ACHN (cell line): ENCODE data around the gene WSCD2.

Experiments used
- DNase-seq: peaks from one replicate; pipeline ENCODE4 v3.0.0-alpha.2; 2015
- in situ Hi-C: cut with HindIII; loops from 2 replicates; pipeline ENCODE4 v1.10.0; 2017; ENCODE audit warnings: low sequenced_read_pairs, low pct_ligation_motif_present, low pct_unique_long_range_greater_than_20kb

The WSCD2 gene

DNA sequence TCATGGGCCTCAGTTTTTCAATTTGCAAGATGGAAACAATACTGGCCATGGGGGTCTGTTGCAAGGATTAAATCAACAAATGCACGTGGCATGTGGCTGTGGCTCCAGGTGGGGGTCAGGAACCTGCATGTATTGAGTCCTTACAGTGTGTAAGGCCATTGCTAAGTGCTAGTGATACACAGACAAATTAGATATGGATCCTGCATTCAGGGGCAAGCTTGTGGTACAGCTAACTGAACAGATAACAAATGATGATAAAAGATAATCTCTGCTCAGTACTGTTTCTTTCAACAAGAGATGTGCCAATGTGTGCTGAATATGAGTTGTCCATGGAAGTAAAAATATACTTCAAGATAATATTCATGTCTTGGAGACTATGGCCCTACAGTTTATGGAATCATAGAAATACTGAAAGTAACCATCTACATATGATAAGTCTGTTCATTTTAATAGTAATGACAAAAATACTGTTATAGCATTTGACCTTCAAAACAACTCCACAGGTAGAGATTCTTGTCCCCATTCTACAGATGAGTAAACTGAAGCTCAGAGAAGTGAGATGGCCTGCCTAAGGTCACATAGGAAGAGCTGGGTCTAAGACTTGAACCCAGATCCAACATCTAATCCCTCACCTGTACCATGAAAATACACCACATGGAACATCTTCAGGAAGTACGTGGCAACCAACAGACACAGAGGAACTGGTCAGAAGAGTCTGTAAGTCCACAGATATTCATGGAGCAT is 7.2 kb upstream of the WSCD2 start:
- in situ Hi-C loops, result no loop called here
- DNase-seq, result no peak

DNA sequence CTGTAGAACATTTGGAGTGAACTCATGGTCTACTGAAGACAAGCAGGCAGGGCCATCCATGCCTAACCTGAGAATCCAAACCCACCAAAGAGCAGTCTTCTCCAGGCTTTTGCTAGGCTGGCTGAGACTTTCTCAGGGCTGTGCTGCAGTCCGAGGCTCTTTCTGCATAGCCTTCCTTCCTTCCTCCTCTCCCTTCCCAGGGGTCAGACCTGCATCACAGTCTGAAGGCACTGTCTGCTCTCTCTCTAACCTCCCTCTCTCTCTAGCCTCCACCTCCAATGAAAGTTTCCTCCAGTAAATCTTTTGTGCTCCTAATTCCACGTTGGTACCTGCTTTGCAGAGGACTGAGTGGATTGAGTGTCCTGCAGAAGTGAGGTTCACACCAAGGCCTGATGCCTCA is 6.4 kb upstream of the WSCD2 start:
- in situ Hi-C loops, result no loop called here
- DNase-seq, result no peak

DNA sequence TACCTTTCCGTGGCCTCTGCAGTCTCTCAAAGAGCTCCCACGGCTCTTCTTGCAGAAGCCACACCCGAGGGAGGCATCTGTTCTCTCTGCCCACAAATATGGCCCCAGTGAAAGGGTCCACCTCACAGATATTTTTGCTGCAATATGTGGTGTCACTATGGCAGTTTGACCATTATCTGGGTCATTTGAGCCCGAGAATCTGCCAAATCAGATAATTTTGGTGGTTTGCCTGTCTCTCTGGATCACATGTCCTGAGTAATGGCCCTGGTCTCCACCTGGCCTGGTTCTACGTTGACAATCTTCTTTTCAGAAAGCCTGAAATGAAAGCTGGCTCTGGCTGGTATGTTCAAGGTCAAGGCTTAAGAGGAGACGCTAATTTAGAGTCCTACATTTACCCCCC is 5.7 kb upstream of the WSCD2 start:
- in situ Hi-C loops, result no loop called here
- no peak for DNase-seq

DNA sequence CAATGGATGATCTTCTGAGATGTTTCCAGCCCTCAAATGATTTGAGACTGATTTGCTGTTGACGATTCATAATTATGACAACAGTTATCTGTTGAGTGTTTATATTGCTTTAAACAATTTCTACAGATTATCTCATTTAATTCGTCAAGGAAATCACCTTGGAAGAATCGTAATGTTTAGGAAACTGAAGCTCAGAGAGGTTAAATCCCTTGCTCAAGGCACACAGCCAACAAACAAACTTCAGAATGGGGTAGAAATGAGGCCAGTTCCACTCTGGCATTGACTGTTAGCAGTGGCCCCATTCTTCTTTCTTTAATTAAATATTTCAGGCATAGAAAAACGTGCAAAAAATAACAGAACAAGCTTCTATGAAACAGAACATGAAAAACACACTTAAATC is 4.0 kb upstream of the WSCD2 start:
- in situ Hi-C loops, result no loop called here

DNA sequence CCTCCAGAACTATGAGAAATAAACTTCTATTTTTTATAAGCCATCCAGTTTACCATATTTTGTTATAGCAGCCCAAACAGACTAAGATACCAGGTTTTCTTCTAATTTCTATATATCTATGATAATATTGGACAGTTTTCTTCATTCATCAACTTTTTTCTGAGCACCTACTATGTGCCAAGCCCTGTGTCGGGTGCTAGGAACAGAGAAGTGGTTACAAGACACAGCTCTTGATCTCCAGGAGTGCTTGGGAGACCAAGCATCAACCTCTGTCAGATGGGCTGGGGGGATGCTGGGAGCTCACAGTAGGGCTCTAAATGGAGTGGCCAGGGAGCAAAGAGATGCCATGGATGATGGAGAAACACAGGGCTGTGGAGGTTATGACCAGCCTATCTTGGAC is 2.9 kb upstream of the WSCD2 start:
- no peak for DNase-seq
- in situ Hi-C loops, result no loop called here

More for the DNA sequence above, 4.0 kb upstream of the WSCD2 start:
- DNase-seq, result no peak

DNA sequence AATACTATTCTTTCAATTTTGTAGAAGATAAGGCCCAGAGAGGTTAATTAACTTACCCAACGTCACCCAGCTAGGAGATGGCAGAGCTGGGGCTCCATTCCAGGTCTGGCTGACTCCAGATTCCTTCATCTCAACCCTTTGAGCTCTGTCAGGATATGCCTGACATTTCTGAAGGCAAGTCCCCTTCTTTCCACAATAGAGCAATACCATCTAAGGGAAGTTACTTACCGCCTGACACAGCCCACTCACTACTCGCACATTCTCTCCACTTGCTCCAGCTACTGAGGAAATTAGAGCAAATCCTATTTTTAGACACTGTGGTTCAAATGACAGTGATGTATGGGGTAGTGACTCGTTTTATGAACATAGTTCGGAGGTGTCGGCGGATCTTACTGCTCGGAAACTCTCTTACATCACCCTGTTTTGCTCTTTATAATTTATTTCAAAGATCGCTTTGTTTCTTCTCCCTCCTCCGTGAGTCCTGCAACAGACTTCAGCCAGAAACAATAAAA is 2.0 kb upstream of the WSCD2 start:
- DNase-seq, result no peak
- in situ Hi-C loops, result no loop called here

DNA sequence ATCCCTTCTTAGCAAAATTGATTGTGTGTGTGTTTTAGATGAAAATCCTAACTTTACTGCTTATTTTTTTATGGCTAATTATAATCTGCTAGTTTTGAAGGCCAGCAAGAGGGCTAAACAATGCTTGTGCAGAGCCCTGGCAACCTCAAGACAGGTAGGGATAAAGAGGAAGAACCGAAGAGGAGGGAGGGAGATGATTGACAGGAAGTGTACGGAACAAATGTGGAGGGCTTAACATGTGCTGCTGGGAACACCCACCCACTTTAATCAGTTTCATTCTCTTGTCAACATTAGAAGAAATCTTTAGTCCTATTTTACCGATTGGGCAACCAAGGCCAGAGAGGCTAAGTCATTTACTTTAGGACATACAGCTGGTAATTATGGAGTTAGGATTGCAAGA is 1.4 kb upstream of the WSCD2 start:
- no peak for DNase-seq
- in situ Hi-C loops, result no loop called here

DNA sequence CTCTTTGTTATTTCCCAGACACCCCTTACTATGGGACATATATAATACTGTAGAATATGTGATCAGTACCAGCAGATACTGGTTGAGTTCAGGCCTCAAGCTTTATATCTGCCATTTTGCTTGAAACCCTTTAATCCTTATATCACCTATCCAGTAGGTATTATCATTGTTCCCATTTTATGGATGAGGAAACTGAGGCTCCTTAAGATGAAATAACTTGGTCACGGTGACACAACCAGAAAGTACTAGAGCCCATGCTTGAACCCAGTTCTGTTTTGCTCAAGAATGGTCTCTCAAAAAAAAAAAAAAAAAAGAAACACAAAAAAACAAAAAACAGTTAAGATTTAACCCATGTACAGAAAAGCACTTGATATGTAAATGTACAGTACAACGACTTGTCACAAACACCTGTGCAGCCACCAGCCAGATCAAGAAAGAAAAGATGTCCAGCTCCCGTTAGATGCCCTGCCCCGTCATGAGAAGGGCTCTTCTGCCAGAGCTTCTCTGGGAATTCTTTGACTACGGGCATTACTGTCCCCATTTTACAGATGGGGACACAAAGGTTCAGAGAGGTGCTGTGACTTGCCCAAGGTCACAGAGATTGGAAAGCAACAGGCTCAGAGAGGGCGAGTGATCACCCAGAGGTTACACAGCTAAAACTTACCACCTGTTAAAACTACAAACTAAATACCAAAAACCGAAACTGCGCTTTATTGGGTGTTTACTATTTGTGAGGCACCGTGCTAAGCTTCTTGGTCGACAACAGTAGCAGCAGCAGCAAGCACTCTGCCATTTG is 669 bp upstream of the WSCD2 start:
- in situ Hi-C loops, result no loop called here
- DNase-seq, result no peak

DNA sequence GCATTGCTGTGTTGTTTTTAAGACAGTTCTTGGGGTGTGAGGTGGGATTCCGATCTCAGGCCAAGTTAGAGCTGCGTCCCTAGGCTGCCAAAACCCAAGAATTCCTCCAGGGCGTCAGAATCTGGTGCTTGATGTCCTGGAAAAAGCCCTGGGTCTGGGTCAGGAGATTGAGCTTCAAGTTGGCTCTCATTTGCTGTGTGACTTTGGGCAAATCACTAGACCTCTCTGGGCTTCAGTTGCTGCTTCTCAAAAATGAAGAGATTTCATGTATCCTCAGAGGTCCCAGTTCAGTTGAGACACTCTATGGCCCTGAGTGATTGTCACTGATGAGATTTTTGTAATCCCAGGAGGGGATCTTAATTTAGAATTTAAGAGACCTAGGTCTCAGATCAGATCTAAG is 1.9 kb downstream of the WSCD2 start:
- in situ Hi-C loops, result no loop called here
- no peak for DNase-seq

DNA sequence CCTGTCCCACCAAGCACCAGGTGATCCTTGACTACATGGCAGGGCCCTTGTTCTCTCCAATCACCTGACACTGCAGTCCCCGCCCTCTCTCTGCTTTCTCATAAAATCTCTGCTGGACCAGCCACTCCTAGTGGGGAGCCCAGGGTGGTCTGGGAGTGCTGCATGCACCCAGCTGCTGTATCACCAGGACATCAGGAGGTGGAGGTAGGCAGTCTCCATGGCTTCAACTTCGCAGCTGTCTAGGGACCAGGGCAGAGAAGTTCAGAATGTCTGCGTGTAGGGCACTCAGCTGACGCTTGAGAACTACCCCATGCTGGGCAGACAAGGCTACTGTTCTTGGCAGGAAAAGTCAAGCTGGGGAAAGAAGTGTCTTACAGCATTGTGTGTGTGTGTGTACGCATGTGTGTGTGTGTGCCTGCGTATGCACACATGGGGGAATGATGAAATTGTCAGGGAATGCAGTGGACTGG is 2.6 kb downstream of the WSCD2 start:
- in situ Hi-C loops, result no loop called here
- DNase-seq, result no peak

DNA sequence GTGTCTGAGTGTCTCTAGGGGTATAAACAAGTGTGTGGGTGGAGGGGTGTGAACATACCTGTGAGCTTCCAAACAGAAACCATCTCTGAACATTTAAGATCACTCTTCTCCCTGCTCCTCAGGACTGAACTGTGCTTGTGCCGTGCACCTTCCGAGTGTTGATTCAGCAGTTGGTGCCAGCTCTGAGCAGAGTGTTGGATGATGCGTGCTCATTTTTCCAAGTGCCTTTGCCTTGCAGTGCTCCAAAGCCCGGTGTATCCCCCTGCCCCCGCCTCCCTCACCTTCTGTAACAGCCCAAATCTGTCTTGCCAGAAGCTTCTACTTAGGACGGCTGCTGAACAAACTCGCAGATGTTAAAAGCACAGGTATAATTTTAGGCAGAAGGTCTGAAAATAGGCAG is 4.4 kb downstream of the WSCD2 start:
- in situ Hi-C loops, result no loop called here
- no peak for DNase-seq

DNA sequence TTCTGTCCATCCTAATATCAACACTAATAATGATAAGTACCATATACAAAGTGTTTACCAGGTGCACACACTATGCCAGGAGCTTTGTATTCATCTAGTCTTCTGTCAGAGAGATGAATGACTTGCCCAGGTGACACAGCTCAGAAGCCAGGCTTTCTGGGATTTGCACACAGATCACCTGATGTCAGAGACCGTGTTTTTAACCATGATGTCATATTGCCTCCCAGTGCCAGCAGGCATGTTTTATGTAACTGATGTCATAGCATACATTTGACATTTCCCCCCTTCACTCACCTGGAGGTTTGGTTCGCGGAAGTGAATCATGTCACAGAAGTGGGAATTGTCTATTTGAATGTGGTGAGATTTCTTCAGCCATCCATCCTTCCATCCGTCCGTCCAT is 5.7 kb downstream of the WSCD2 start:
- in situ Hi-C loops, result no loop called here
- no peak for DNase-seq

DNA sequence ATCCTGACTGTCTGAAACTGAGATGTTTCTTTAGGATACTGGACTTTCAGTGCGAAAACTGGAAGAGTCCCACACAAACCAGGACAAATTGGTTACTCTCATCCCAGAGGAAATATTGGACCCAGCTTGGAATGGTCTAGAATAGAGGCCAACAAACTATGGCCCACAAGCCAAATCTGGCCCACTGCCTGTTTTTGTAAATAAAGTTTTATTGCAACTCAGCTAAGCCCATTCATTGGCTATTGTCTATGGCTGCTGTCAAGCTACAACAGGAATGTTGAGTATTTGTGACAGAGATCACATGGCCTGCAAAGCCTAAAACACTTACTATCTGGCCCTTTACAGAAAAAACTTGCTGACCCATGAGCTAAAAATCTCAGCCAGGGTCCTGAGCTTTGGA is 6.5 kb downstream of the WSCD2 start:
- in situ Hi-C loops, result no loop called here
- no peak for DNase-seq

DNA sequence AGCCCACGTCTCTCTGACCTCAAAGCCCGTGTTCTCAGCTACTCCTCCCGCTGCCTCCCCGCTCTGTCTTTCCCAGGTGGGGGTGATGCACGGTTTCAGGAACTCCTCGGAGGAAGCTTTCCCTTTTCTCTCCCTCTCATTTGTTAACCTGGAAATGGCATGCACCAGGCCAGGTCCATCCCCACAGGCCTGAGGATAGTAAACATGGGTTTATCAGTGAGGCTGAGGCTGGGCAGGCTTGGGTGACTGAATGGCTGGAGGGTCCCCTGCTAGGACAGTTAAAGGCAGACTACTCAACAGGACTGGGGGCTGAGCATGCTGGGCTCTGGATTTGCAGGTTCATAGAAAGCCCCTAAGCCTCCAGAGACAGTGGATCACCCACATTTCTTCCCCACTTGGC is 7.6 kb downstream of the WSCD2 start:
- in situ Hi-C loops, result no loop called here
- no peak for DNase-seq

DNA sequence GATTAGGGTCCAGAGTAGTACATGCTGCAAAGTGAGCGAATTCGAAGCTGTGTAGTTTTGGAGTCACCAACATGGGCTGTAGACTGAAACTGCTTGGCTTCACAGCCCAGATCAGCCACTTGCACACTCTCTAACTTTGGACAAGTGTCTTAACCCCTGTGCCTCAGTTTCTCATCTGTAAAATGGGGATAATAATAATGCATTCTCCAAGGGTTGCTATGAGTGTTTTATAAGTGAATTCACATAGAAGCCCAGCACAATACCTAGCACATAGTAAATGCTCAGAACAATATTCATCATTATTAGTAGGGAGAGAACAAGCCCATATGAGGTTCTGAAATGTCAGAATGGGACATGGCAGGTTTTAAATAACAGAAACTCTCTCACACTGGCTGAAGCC is 10.4 kb downstream of the WSCD2 start:
- DNase-seq, result no peak
- in situ Hi-C loops, result no loop called here

DNA sequence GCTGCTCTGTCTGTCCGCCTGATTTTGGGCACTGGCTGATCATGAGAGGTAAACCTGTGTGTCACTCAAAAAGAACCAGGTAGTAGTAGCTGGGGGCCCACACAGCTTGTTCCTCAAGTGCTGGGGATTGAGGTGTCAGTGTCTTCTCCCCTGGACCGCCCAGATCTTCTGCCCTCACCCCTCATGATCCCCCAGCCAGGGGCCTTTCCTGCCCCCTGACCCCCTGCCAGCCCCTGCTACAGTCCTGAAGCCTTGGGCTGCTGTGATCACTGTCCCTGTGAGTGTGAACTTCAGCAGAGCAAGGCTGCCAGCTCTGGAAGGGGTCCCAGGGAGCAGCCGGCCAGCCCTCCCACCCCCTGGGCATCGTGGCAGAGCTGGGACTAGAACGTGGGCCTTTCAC is 11.4 kb downstream of the WSCD2 start:
- DNase-seq, result no peak
- in situ Hi-C loops, result no loop called here

DNA sequence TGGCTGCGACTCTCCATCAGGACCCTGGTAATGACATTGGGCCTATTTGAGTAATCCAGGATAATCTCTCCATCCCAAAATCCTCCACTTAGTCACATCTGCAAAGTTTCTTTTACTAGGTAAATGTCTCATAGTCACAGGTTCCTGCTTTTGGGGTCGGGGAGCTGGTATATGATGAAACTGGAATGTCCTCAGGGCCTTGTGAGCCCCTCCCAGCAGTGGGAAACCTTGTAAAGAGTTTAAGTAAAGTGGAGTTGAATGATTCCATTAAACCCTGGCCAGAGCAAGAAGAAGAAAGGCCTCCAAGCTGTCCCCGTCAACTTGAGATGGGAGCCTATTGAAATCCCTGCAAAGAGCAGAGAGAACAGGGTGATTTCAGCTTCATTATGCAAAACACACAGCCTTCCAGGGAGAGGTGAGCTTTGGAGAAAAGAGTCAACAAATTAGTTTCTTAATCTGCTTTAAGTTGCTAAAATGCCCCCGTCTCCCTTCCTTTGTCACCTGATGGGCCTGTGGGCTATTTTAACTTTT is 12.6 kb downstream of the WSCD2 start:
- in situ Hi-C loops, result no loop called here
- DNase-seq, result no peak

DNA sequence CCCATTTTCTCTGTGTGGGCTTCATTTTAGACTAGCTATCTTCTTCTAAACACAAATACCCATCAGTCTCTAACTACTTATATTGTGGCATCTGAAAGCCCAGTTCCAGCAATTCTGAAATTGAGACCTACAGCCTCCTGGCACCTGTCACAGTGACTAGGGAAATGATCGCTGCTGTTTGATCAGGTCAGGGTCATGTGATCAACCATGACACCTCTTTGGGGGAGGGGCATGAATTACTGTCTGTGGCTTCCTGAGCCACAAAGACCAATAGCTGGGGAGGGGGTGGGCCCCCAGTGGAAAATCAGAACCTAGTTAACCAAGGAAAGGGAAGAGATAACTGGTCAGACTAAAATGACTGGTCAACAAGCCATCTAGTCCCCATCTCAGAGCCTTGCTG is 14.1 kb downstream of the WSCD2 start:
- in situ Hi-C loops, result no loop called here
- DNase-seq, result no peak

DNA sequence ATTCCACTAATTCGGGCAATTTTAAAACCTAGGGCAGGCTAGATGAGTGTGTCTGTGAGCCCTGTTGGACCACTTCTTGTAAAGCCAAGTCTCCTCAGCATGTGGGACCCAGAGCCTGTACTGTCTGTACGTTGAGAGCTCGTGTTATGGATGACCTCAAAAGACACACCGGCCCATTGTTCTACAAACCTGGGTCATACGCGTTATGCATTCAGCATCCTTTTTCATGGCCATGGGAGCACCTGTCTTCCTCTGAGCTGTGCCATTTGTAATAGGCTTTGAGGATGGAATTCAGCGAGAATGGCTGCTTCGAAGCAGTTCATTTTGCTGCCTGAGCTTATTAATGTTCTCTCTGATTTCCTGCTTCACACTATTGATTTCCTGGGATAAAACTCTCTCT is 15.0 kb downstream of the WSCD2 start:
- in situ Hi-C loops, result no loop called here
- DNase-seq, result no peak

DNA sequence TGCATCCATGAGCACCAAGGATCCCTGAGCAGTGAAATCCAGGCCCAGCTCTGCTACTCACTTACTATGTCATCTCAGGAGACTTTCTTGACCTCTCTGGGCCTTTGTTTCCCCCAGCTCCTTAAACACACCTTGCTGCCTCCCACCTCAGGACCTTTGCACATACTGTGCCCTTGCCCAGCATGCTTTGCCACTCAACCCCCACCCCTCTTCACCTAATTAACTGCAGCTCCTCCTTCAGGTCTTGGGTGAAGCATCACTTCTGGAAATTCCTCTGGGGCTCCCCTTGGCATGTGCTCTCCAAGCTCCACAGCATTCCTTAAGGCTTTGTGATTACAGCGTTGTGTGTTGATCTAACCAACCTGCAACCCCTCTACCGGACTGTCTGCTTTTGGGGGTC is 15.9 kb downstream of the WSCD2 start:
- no peak for DNase-seq
- in situ Hi-C loops, result no loop called here
